OCI-LY7 (cell line): Measurements from ENCODE around the gene BMP8B. TPM values are rescaled to one million over a fixed set of nuclear protein-coding genes. Genes with fewer than 3 reads are reported as not detected.

ENCODE experiments used
- BruUV-seq: library from RNA; stranded (reverse); fragments of 400-500 nt; replicated peaks from 2 replicates; lab custom pipeline; 2021; lab: Mats Ljungman, UMichigan
- CTCF ChIA-PET: fragments of 300-600 bp; sonication (Branson Sonifier 250); formaldehyde crosslinking; loops from one replicate; lab custom pipeline; 2022; ENCODE audit warnings: antibody characterized with exemption; ENCODE audit not compliant: unreplicated experiment; lab: Charles Lee
- POLR2A ChIA-PET: fragments of 300-600 bp; sonication (Branson Sonifier 250); formaldehyde crosslinking; loops from one replicate; lab custom pipeline; 2022; ENCODE audit warnings: antibody characterized with exemption; lab: Charles Lee
- DNase-seq: peaks from one replicate; pipeline ENCODE4 v3.0.0-alpha.2; 2015; ENCODE audit warnings: low spot score
- H2AFZ ChIP-seq: fragments of 200-600 bp; sonication (generic), shearing (Covaris generic); 2 replicates; pipeline ENCODE4 v1.6.1; 2014; ENCODE audit warnings: mild to moderate bottlenecking, antibody characterized with exemption, low read length, moderate library complexity
- H3K27ac ChIP-seq: fragments of 200-600 bp; sonication (generic); 2 replicates; pipeline ENCODE4 v1.5.1; 2014; ENCODE audit warnings: mixed run types, low read depth, mild to moderate bottlenecking, moderate library complexity, low read length, inconsistent platforms; ENCODE audit not compliant: poor library complexity, severe bottlenecking
- H3K36me3 ChIP-seq: fragments of 200-600 bp; sonication (generic); 2 replicates; pipeline ENCODE4 v1.6.1; 2014; ENCODE audit warnings: mild to moderate bottlenecking, antibody characterized with exemption, low read length, moderate library complexity, mixed read lengths; ENCODE audit not compliant: insufficient read depth
- H3K4me1 ChIP-seq: fragments of 200-600 bp; sonication (generic); 2 replicates; pipeline ENCODE4 v1.5.1; 2014; ENCODE audit warnings: mild to moderate bottlenecking, low read length; ENCODE audit not compliant: insufficient read depth, poor library complexity, severe bottlenecking
- H3K4me2 ChIP-seq: fragments of 200-600 bp; sonication (generic); 2 replicates; pipeline ENCODE4 v1.6.1; 2014; ENCODE audit warnings: mild to moderate bottlenecking, low read length
- H3K4me3 ChIP-seq: fragments of 200-600 bp; sonication (generic); 2 replicates; pipeline ENCODE4 v1.5.1; 2014; ENCODE audit warnings: mild to moderate bottlenecking, low read depth, low read length; ENCODE audit not compliant: poor library complexity, severe bottlenecking
- H3K79me2 ChIP-seq: fragments of 200-600 bp; sonication (generic); 2 replicates; pipeline ENCODE4 v1.6.1; 2016; ENCODE audit warnings: low read depth, mild to moderate bottlenecking, low read length, moderate library complexity, mixed read lengths; ENCODE audit not compliant: insufficient read depth
- H3K9me2 ChIP-seq: fragments of 200-600 bp; sonication (generic); 2 replicates; pipeline ENCODE4 v1.6.1; 2016; ENCODE audit warnings: mild to moderate bottlenecking, low read length, mixed read lengths; ENCODE audit not compliant: insufficient read depth
- H3K9me3 ChIP-seq: fragments of 200-600 bp; sonication (generic); 2 replicates; pipeline ENCODE4 v1.6.1; 2014; ENCODE audit warnings: mild to moderate bottlenecking, mixed run types, low read length, mixed read lengths
- H4K20me1 ChIP-seq: fragments of 200-600 bp; sonication (generic); 2 replicates; pipeline ENCODE4 v1.6.1; 2014; ENCODE audit warnings: mild to moderate bottlenecking, antibody characterized with exemption, low read length, moderate library complexity, mixed read lengths; ENCODE audit not compliant: insufficient read depth
- CTCF ChIP-seq: fragments of 200-600 bp; sonication (generic); conservative IDR thresholded peaks from 2 replicates; pipeline ENCODE4 v1.5.1; 2014; ENCODE audit warnings: mild to moderate bottlenecking, antibody characterized with exemption, low read length, moderate library complexity, mixed read lengths
- EZH2phosphoT487 ChIP-seq: fragments of 200-600 bp; sonication (generic); IDR thresholded peaks from 2 replicates; pipeline ENCODE4 v1.6.1; 2018; ENCODE audit warnings: low read depth, borderline replicate concordance, mild to moderate bottlenecking, mixed run types, antibody characterized with exemption, low read length, moderate library complexity, mixed read lengths
- intact Hi-C: fragments of 100-400 bp; cut with micrococcal nuclease; formaldehyde crosslinking; loops from one replicate; pipeline ENCODE4 v1.10.0; 2022; ENCODE audit not compliant: unreplicated experiment
- total RNA-seq, 2 experiments: library from RNA; depleted of rRNA in 1 of 2; stranded (reverse); fragments of >200 nt in 1 of 2; shearing (Covaris generic) in 1 of 2; gene quantifications; 2 replicates each; pipeline ENCODE4 v1.2.3, GENCODE V29; 2014 to 2022

Gene BMP8B
- total RNA-seq, 2 experiments from 2014 or later: 0.34 TPM; not detected in 1

DNA sequence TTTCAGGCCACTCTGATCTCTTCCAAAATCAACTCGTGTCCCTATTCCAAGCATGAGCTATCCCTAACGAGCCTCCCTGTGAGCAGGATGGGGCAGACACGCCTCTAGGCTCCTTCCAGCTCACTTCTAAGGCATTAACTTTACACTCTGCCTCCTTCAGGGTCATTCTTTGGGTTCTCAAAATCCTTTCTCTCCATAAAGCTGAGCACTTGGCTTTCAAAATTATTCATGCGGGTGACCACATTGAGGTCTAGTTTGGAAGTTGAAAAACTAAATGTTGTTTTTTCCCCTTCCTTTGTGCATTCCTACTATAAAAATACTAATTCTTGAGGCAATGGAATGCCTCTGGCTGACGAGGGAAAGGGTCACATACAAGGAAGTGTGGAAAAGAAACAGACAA, 33.5 kb upstream of the BMP8B start:
- POLR2A ChIA-PET: interaction anchor here (1.2 kb wide), 1 partner anchor 80 kb away, joined by 3 read pairs; the partner anchor contains the start of gene MYCL
- DNase-seq: no peak
- no TSS peak for BruUV-seq
- no peak overlapping the region for H2AFZ ChIP-seq
- no peaks in the 10 kb centered on the region for H4K20me1 ChIP-seq
- H3K4me1 ChIP-seq: peaks cover 11% of the 10 kb centered on the region
- no peak for TF ChIP-seq CTCF
- no peak for TF ChIP-seq EZH2phosphoT487
- H3K9me2 ChIP-seq: no peaks in the 10 kb centered on the region
- no peak overlapping the region for H3K4me3 ChIP-seq
- intact Hi-C loops: no loop called here
- no peaks in the 10 kb centered on the region for H3K36me3 ChIP-seq
- CTCF ChIA-PET: no interaction called here
- no peak overlapping the region for H3K27ac ChIP-seq
- no peaks in the 10 kb centered on the region for H3K79me2 ChIP-seq
- no peak overlapping the region for H3K4me2 ChIP-seq
- H3K9me3 ChIP-seq: no peaks in the 10 kb centered on the region

GRCh38 chr1:39819091-39819812, 30.6 kb upstream of the BMP8B start:
- no peak overlapping the region for H2AFZ ChIP-seq
- no TSS peak for BruUV-seq
- H3K36me3 ChIP-seq: no peaks in the 10 kb centered on the region
- POLR2A ChIA-PET: no interaction called here
- no peaks in the 10 kb centered on the region for H3K4me1 ChIP-seq
- no peak for TF ChIP-seq CTCF
- no peak for TF ChIP-seq EZH2phosphoT487
- intact Hi-C loops: no loop called here
- no peaks in the 10 kb centered on the region for H3K9me3 ChIP-seq
- H3K4me2 ChIP-seq: no peak overlapping the region
- no peaks in the 10 kb centered on the region for H3K9me2 ChIP-seq
- H3K79me2 ChIP-seq: no peaks in the 10 kb centered on the region
- H4K20me1 ChIP-seq: no peaks in the 10 kb centered on the region
- no peak overlapping the region for H3K27ac ChIP-seq
- CTCF ChIA-PET: interaction anchor here (1.0 kb wide), 1 partner anchor 83 kb away, joined by 4 read pairs; no protein-coding TSS in a partner anchor
- DNase-seq: no peak
- H3K4me3 ChIP-seq: no peak overlapping the region

DNA sequence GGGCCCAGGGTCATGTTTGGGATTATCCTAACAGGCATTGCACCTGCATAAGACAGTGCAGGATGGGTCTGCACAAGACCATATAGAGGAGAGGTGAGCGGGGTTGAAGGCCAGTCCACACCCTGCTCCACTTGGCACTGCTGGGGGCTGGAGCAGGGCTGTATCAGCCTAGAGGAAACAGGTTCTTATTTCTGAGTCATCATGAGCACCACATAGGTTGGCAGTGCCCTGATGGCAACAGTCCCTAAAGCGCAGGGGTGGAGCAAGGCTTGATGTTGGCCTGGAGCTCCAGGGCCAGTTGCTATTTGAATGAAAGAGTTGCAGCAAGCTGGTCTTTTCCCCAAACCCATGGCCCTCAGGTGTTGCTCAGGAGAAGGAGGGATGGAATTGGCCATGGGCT, 29.8 kb upstream of the BMP8B start:
- no peaks in the 10 kb centered on the region for H3K79me2 ChIP-seq
- no peak overlapping the region for H3K4me3 ChIP-seq
- no peaks in the 10 kb centered on the region for H3K9me3 ChIP-seq
- no peaks in the 10 kb centered on the region for H3K36me3 ChIP-seq
- H3K4me1 ChIP-seq: no peaks in the 10 kb centered on the region
- intact Hi-C loops: no loop called here
- H3K27ac ChIP-seq: no peak overlapping the region
- no peak overlapping the region for H2AFZ ChIP-seq
- BruUV-seq: no TSS peak
- no peaks in the 10 kb centered on the region for H4K20me1 ChIP-seq
- H3K9me2 ChIP-seq: no peaks in the 10 kb centered on the region
- H3K4me2 ChIP-seq: no peak overlapping the region
- ChIA-PET CTCF (interaction anchor here (0.5 kb wide), 1 partner anchor 178 kb away, joined by 3 read pairs; no protein-coding TSS in a partner anchor), POLR2A (interaction anchor here (0.5 kb wide), 1 partner anchor 40 kb away, joined by 6 read pairs; no protein-coding TSS in a partner anchor)
- TF ChIP-seq EZH2phosphoT487 (no peak), CTCF (no peak)
- no peak for DNase-seq
